GM19438 (cell line): ENCODE data around the gene SOHLH2.

Experiments
- ATAC-seq: cut with Tn5 transposase; IDR thresholded peaks from one replicate; pipeline ENCODE4 v1.9.1; 2021; ENCODE audit warnings: low read depth; ENCODE audit not compliant: unreplicated experiment

SOHLH2 gene, protein sequence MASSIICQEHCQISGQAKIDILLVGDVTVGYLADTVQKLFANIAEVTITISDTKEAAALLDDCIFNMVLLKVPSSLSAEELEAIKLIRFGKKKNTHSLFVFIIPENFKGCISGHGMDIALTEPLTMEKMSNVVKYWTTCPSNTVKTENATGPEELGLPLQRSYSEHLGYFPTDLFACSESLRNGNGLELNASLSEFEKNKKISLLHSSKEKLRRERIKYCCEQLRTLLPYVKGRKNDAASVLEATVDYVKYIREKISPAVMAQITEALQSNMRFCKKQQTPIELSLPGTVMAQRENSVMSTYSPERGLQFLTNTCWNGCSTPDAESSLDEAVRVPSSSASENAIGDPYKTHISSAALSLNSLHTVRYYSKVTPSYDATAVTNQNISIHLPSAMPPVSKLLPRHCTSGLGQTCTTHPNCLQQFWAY

GRCh38 chr13:36214163-36214921 lies at the start of gene SOHLH2:
SOHLH2 (minus strand) TSS chr13:36214556; CDS start chr13:36214526, 30 bp downstream.
- ATAC-seq: no peak

DNA sequence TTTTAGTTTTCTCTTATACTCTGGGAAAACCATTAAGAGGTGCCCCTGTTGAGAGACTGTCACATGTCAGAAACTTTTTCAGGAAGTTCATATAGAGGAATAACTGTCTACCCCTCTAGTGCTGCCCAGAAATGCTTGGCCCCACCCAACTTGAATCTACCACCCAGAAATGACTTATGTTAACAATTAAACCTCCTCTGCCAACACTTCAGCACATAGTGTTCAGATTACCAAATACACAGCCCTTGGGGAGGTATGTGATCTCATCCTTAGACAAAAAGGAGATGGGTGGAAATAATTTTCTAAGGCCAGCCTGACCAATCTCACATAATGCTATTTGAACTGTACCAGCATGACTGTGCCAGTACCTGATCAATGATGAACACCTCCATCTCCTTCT lies 47.6 kb upstream of the SOHLH2 start:
- ATAC-seq: no peak

GRCh38 chr13:36261011-36261410 lies 46.7 kb upstream of the SOHLH2 start:
- no peak for ATAC-seq

DNA sequence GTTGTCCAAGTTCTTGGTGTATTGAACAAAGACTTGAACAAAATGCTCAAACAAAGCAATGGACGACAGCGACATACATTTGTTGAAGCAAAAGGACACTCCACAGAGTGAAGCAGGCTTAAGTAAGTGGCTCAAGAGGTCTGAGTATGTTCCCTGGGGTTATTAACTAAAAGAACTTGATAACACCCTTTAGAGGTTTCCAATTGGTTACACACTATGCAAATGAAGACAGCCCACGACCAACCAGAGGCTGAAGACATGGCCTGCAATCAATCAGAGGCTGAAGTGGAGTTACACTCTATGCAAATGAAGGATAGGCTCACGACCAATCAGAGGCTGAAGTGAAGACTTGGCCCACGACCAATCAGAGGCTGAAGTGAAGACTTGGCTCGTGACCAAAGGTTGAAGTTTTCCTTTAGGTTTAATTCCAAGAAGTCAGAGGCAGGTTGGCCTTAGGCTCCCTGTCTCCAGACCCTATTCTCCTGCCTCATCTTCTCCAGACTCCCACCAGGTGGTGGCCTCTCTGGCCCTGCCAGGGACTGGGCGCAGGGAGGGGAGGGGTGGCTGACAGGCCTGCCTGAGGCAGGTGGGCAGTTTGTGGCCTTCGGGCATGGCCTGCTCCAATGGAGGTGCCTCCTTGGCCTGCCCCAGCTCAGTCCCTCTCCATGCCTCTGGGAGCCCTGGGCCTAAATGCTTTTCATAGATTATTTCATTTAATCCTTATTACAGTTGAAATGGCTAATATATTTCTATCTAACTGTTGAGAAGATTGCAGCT lies 45.2 kb upstream of the SOHLH2 start:
- no peak for ATAC-seq

DNA sequence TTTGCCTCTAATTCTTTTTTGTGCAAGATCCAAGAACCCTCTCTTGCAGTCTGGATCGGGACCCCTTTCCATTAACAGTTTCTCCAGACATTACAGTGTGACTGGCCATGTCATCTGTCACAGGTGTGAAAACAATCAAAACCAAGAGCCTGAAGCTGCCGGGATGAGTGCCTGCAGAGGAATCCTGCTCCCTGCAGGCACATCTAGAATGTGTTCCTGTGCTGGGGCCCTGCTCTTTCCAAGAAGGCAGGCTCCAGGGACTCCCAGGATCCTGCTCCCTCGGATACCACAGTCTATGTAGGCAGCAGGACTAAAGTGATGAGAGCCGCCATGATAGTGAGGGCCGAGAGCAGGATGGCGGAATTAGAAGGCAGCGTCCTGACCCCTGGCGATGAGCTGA lies 44.5 kb upstream of the SOHLH2 start:
- ATAC-seq: no peak

DNA sequence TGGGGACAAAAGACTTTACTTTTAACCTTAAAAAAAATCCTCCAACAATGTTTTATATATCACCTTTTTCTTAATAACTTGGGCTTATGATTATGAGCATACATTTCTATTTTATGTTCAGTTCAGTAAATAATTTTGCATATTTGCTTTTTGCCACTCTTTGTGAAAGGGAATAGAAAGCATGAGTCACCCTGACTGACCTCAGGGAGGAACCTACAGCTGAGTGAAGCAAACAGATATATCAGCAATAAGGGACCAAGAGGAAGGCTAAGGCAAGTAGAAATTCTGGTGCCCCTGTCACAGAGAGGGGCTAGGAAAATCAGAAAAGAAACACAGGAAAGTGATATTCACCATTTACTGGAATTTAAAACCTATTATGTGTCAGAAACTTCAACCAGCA lies 37.2 kb upstream of the SOHLH2 start:
- ATAC-seq: no peak

DNA sequence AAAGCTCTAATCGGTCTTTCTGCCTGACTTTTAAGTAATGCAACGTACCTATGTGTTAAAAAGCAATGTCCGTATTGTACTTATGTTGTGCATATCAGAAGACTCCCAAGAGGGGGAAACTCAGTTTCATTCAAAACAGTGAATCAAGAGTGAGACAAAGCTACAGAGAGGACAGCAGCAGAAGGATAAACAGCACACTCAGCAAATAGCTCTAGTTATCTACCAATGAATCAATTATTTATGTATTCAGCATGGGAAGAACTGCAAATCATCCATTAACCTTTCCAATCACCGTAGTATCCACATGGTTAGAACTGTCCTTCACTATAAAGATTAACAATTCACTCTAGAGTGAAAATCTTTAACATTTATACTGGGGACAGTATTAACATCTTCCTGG lies 36.7 kb upstream of the SOHLH2 start:
- ATAC-seq: no peak

DNA sequence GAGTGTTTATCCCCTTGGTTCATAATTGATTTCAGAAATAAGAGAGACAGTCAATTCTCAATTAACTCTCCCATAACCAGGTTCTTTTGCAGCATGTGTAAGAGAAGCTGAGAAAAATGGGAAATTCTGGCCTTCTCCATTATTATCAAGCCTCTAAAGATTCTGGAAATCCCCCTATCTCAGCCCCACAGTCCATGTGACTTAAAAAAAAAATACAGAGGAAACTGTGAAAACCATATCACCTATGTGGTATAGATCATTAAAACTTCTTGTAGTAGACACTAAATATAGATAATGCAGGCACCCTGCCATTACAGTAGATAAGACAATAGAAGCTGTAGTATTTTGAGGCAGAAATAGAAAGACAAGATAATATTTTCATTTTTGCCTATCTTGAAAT lies 34.3 kb upstream of the SOHLH2 start:
- no peak for ATAC-seq

DNA sequence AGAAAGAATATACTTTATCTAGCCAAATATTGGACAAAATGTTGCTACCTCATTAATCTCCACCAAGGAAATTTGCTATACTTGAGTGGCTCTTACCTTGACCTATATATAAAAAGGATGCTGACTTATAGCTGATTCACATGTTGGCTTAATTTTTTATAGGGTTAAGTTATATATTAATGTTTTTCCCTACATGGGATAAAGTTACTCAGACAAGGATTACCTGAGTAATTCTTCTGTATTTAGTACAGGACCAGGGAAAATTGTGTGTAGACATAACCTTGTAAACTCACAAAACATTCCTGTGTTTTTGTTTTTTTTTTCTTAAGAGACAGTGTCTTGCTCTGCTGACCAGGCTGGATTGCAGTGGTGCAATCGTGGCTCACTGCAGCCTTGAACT lies 30.6 kb upstream of the SOHLH2 start:
- ATAC-seq: no peak

DNA sequence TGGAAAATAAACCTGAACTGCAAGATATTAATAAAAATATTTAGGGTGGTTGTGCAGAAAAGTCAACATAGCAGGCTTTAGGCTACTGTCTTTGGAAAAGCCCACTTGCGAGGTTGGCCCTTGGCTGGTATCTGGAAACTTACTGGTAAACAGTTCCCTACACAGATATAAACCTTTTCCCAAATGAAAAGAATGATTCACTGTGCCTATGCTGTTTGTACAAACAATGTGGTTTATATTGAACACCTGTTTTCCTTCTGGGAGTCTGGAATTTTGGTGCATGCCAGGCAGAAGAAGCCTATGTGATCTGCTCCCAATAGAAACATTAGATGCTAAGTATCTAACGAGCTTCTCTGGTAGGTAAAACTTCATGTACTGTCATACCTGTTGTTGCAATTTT lies 29.7 kb upstream of the SOHLH2 start:
- no peak for ATAC-seq

GRCh38 chr13:36242761-36243160 lies 28.4 kb upstream of the SOHLH2 start:
- ATAC-seq: no peak

GRCh38 chr13:36231236-36231635 lies 16.9 kb upstream of the SOHLH2 start:
- no peak for ATAC-seq

GRCh38 chr13:36224730-36225129 lies 10.4 kb upstream of the SOHLH2 start:
- no peak for ATAC-seq

DNA sequence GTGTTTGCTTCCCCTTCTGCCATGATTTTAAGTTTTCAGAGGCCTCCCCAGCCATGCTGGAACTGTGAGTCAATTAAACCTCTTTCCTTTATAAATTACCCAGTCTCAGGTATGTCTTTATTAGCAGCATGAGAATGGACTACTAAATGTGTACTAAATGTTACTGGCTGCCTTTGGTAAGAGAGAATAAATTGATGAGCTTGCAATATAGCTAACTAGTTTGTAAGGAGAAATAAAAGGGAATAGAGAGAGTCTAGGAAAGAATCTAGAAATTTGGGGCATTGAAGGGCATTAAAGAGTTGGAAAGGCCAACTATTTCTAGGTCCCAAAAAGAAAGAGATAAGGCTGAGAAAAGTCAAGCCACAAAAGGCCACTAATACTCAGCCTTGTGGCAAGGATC lies 5.5 kb upstream of the SOHLH2 start:
- no peak for ATAC-seq

DNA sequence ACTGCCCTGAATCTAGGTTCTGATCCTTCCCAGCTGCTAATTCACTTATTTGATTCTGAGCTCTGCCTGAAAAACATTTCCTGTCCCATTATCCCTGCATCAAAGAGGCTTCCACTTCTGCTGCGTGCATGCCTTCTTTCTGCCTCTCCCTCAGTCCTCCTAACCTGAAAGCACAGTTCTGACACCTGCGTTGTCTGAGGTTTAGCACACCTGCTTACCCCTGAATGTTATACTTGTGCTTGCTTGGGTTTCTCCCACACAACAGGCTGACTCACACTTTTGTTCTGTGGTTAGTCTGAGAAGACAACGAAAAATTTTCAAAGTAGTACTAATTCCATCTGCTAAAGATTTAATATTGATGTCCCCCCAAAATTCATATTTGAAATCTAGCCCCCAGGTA lies 3.1 kb upstream of the SOHLH2 start:
- ATAC-seq: no peak

GRCh38 chr13:36212789-36213188 lies 1.6 kb downstream of the SOHLH2 start:
- ATAC-seq: no peak

DNA sequence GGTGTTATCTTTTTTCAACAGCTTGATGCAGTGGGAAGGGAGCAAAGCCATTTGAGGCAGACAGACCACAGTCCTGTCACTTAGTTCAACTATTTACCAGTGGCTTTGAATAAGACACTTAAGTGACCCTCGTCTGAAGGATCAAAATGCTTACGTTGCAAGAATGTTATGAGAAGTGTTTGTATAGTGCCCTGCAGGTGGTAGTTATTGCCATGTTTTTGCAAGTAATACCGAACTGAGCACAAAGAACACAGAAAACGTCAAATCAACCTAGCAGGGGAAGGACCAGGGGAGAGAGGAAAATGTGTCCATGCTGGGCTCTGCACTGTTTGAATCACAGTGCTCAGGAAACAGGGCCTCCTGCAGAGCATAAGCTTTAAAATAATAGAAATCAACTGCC lies 2.8 kb downstream of the SOHLH2 start:
- ATAC-seq: no peak

DNA sequence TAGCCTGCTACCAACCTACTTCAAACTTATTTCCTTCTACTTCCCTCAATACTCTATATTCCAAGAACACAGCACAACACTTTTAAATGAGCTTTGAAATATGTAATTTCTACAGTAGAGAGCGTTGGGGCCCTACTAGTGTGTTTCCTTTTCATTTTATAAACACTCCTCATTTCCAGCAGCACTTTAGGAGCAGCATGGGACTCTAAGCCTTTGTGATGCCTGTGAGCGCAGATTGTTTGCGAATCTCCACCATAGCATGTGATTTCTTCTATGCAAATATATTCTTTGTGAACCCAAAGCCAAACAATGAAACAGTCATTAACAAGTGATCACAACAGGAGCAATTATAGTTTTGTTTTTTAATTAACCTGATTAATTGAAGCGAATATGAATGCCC lies 3.6 kb downstream of the SOHLH2 start:
- no peak for ATAC-seq

DNA sequence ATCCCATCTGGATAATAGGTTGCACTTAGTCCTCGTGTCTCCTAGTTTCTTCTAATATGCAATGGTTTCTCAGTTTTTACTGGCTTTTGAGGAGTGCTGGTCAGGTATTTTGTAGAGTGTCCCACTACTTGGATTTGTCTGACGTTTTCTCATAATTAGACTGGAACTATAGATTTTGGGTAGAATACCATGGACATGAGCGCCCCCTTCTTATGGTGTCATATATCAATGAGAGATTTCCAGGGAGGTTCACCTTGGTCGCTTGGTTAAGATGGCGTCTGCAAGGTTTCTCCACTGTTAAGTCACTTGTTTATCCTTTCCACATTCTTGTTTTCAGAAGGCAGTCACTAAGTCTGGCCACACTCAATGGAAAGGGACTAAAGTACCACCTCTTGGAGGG lies 6.7 kb downstream of the SOHLH2 start:
- no peak for ATAC-seq

GRCh38 chr13:36193151-36193855 lies 21.1 kb downstream of the SOHLH2 start:
- no peak for ATAC-seq

DNA sequence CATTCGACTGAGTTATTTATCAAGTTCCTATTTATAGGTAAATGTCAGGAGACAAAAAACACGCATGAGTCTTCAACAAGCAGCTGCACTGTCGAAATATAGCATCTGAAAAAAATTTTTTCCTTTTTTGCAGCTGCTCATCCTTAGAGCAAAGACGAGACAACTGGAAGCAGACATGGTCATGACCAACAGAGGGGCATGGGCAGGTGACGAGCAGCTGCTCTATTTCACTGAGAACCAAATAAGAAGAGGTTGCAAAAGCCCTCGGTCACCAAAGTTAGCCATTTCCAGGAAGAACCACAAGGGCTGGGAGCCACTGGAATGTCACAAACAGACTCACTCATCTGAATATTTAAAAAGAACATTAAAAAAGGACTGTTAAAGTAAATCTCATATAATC lies 22.2 kb downstream of the SOHLH2 start:
- ATAC-seq: no peak
